GM12892 (cell line): ENCODE measurements around the gene RAD51C.

Source experiments
- POLR2A ChIP-seq: IDR thresholded peaks from 2 replicates; pipeline ENCODE4 v1.6.1; 2011; ENCODE audit warnings: low read depth, low read length, control low read depth
- POLR2AphosphoS5 ChIP-seq: IDR thresholded peaks from 2 replicates; pipeline ENCODE4 v1.6.1; 2011; ENCODE audit warnings: low read depth, low read length, control low read depth

DNA sequence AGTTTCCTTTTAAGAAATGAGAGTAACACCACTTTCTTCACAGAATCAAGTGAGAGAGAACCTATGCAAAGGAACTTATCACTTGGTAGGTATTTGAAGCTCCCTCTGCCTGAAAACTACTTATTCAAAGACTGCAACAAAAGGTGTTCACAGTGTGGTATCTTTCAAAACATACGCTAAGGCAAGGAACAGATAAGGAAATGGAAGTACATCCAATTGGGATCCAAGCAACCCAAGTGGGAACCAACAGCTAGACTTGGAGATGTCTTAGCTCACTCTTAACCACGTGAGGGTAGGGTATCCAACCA is 62.8 kb downstream of the RAD51C start:
- TF ChIP-seq POLR2AphosphoS5 = no peak
- no peak for TF ChIP-seq POLR2A
